Sigmoid colon (tissue), 7 donors: ENCODE measurements around the gene PPP1R3G. TPM values are rescaled to one million over a fixed set of nuclear protein-coding genes. Genes with fewer than 3 reads are reported as not detected.

ENCODE experiments used
- DNase-seq: peaks from one replicate; pipeline ENCODE4 v3.0.0-alpha.2; 2019
- H3K27ac ChIP-seq, 4 donors: fragments of 200-600 bp; sonication (generic); one replicate each; pipeline ENCODE4 v1.5.1; 2016 to 2019; ENCODE audit warnings: mild to moderate bottlenecking in 1 of 4
- H3K27me3 ChIP-seq, 3 donors: fragments of 200-600 bp; sonication (generic); one replicate each; pipeline ENCODE4 v1.5.1; 2019; ENCODE audit warnings: mild to moderate bottlenecking in 1 of 3
- H3K36me3 ChIP-seq, 4 donors: fragments of 200-600 bp; sonication (generic); one replicate each; pipeline ENCODE4 v1.5.1; 2016 to 2019
- H3K4me1 ChIP-seq, 4 donors: fragments of 200-600 bp; sonication (generic); one replicate each; pipeline ENCODE4 v1.5.1; 2017 to 2019
- H3K4me3 ChIP-seq, 4 donors: fragments of 200-600 bp; sonication (generic); one replicate each; pipeline ENCODE4 v1.5.1; 2017 to 2019; ENCODE audit warnings: mild to moderate bottlenecking in 2 of 4, moderate library complexity in 1 of 4
- H3K9me3 ChIP-seq, 4 donors: fragments of 200-600 bp in 3 of 4; sonication (generic) in 3 of 4; one replicate each; pipeline versions ENCODE4 v1.5.1 to v1.6.1; 2013 to 2019
- EP300 ChIP-seq, 4 donors: sonication (generic); formaldehyde crosslinking; IDR thresholded peaks; one replicate each; pipeline ENCODE4 v1.6.1; 2017; ENCODE audit warnings: antibody characterized with exemption in 4 of 4
- POLR2A ChIP-seq, 2 donors: fragments of 450-650 bp; IDR thresholded peaks; one replicate each; pipeline ENCODE4 v1.6.1; 2016; ENCODE audit warnings: antibody characterized with exemption in 2 of 2, mild to moderate bottlenecking in 2 of 2, moderate library complexity in 2 of 2
- POLR2AphosphoS5 ChIP-seq, 4 donors: sonication (generic); formaldehyde crosslinking; IDR thresholded peaks; one replicate each; pipeline ENCODE4 v1.6.1; 2017; ENCODE audit warnings: antibody characterized with exemption in 4 of 4
- WGBS, 2 donors: extraction: QIAGEN DNeasy Blood & Tissue Kit; methylation state at CpG; one replicate each; pipeline ENCODE4 v1.1.7; 2013; 5-methylcytosine and 5-hydroxymethylcytosine counted together
- intact Hi-C: fragments of 100-400 bp; cut with DNase I; formaldehyde crosslinking; loops from one replicate; pipeline ENCODE4 v1.15.1; 2023
- polyA plus RNA-seq, 3 donors: library from polyadenylated mRNA; stranded (reverse); fragments of 200-250 nt; gene quantifications; one replicate each; pipeline ENCODE4 v1.2.3, GENCODE V29; 2013
- total RNA-seq, 4 donors: library from RNA; depleted of rRNA; stranded (reverse); fragments of >200 nt; gene quantifications; one replicate each; pipeline ENCODE4 v1.1.0, GENCODE V29; 2016
- TF ChIP-seq, protein P1 (sequence below), 4 experiments: fragments of 450-650 bp in 3 of 4; fragments of 200-600 bp in 1 of 4; IDR thresholded peaks; one replicate each; pipeline ENCODE4 v1.5.1; 2016 to 2019; ENCODE audit warnings: antibody characterized with exemption in 4 of 4, mild to moderate bottlenecking in 3 of 4, moderate library complexity in 2 of 4
- donor health status: healthy with polysubstance abuse.
- donor health status: Bipolar disorder and iron deficiency.
- donor health status: healthy.

PPP1R3G gene
- total and polyA plus RNA-seq, 7 donors: under 0.01 to 3.0 (median 1.8) TPM

DNA sequence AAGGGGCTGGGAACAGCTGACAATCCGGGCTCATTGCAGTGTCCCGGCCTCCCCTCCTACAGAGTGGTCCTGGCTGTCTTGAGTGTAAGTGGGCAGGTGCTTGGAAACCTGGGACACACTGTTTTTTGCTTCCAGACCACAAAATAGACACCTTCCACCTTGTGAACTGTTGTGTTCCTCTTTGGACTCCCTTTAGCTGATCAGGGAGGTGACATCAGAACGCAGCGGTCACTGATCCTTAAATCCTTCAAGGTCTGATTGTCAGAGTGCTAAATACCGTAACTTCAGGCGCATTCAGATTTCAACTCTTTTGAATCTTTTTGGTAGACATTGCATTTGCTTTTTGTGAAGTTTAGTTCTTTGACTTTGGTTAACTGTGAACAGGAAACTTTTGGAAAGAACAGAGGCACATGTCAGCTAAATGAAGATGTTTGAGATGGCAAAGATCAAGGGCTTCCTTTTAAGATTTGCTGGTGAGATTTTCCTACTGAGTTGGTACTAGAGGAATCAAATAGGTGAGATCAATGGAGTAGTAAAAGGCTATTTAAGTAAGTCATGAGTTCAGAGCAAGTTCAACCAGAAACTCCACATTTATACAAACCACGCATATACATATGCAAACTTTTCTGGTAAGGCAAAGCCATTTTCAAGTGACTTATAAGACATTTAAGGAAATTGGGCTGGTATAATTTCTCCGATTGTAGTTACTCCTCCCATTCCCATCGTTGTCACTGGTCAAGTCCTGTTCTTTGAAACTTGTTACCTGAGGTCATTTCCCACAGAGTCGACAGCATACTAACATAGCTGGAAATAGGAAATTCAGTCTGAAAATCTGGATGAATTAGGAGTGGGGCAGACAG is 6.3 kb downstream of the PPP1R3G start:
- peaks cover 0 to 13% (median 5%) of the 10 kb centered on the region in 4 donors for H3K4me1 ChIP-seq
- no peaks in the 10 kb centered on the region for H3K9me3 ChIP-seq
- H3K4me3 ChIP-seq: no peak overlapping the region
- no peak for TF ChIP-seq POLR2AphosphoS5 (IDR thresholded peaks at IDR 0.05)
- no peak for TF ChIP-seq EP300 (IDR thresholded peaks at IDR 0.05)
- TF ChIP-seq POLR2A (IDR thresholded peaks at IDR 0.05): no peak
- TF ChIP-seq, protein P1, sequence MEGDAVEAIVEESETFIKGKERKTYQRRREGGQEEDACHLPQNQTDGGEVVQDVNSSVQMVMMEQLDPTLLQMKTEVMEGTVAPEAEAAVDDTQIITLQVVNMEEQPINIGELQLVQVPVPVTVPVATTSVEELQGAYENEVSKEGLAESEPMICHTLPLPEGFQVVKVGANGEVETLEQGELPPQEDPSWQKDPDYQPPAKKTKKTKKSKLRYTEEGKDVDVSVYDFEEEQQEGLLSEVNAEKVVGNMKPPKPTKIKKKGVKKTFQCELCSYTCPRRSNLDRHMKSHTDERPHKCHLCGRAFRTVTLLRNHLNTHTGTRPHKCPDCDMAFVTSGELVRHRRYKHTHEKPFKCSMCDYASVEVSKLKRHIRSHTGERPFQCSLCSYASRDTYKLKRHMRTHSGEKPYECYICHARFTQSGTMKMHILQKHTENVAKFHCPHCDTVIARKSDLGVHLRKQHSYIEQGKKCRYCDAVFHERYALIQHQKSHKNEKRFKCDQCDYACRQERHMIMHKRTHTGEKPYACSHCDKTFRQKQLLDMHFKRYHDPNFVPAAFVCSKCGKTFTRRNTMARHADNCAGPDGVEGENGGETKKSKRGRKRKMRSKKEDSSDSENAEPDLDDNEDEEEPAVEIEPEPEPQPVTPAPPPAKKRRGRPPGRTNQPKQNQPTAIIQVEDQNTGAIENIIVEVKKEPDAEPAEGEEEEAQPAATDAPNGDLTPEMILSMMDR (IDR thresholded peaks at IDR 0.05): no peak
- DNase-seq: no peak
- H3K27me3 ChIP-seq: no peaks in the 10 kb centered on the region
- no peaks in the 10 kb centered on the region for H3K36me3 ChIP-seq
- WGBS, 2 donors: 75 to 89% methylated on average over 10 of the region's 10 CpGs
- intact Hi-C loops: no loop called here
- no peak overlapping the region for H3K27ac ChIP-seq

DNA sequence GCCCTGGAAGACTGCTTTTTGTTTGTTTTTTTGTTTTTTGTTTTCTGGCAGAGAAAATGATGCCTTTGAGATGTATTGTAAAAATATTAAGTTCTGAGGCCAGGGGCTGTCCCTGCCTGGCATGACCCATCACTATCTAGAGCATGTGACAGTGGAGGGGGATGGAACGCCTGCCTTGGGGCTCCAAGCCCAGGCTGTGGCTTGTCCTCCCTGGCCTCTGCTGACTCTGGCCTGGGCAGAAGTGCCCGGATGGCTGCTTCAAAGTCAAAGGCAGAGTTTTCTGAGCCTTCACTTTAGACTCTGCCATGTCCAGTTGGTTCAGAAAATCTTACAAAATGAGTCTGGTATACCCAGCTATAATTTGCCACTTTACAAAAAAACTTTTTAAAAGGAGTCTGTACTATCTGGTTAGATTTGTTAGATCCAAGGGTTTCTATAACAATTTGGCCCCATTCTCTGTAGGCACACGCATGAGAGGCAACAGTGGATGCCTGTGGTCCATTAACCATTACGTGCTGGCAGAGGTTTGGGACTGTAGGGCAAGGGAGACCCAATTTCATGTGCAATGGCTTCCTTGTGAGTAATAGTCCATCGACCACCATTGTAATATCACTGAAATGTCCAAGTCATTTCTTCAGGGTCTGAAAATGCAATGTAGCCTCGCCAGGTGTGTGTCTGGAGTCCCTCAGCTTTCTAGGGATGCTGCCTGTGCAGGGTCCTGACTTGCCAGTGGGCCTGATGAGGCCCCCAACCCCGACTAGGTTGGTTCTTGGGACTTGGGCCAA is 8.3 kb downstream of the PPP1R3G start:
- Histone ChIP-seq H3K4me1 (no peaks in the 10 kb centered on the region), H3K36me3 (no peaks in the 10 kb centered on the region), H3K9me3 (no peaks in the 10 kb centered on the region), H3K4me3 (no peak overlapping the region), H3K27me3 (no peaks in the 10 kb centered on the region), H3K27ac (no peak overlapping the region)
- no peak for DNase-seq
- intact Hi-C loops: no loop called here
- TF ChIP-seq EP300 (IDR thresholded peaks at IDR 0.05): no peak
- no peak for TF ChIP-seq POLR2A (IDR thresholded peaks at IDR 0.05)
- TF ChIP-seq, protein P1 (IDR thresholded peaks at IDR 0.05): no peak
- no peak for TF ChIP-seq POLR2AphosphoS5 (IDR thresholded peaks at IDR 0.05)
- 87 to 89% methylated on average over 7 of the region's 7 CpGs for WGBS, 2 donors

DNA sequence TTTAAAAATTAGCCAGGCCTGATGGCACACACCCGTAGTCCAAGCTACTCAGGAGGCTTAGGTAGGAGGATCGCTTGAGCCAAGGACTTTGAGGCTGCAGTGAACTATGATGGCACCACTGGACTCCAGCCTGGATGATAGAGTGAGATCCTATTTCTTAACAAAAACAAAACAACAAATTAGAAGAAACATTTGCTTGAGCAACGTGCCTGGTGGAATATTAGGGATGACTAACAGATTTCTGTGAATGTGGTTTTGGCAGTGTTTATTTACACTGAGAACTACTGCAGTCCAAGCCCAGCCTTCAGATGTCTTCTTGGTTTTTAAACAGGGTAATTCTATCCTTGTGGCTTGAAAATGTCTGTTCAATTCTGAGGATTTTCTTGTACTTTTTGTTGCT is 9.2 kb downstream of the PPP1R3G start:
- TF ChIP-seq POLR2A (IDR thresholded peaks at IDR 0.05) (no peak), POLR2AphosphoS5 (IDR thresholded peaks at IDR 0.05) (no peak), EP300 (IDR thresholded peaks at IDR 0.05) (no peak)
- TF ChIP-seq, protein P1 (IDR thresholded peaks at IDR 0.05): no peak

DNA sequence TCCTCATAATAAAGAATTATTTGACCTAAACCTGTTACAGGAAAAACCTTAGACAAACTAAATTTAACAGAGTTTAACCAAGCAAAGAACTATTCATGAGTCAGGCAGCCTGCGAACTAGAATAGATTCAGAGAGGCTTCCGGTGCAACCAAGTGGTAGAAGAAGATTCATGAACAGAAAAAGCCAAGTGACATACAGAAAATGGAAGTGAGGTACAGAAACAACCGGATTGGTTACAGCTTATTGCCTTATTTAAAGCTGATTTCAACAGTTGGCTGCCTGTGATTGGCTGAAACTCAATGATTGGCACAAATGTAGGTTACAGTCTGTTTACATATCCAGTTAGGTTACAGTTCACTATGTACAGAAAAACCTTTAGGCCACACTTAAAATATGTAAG is 10.1 kb downstream of the PPP1R3G start:
- no peak for DNase-seq
- Histone ChIP-seq H3K4me1 (no peaks in the 10 kb centered on the region), H3K4me3 (no peak overlapping the region), H3K27me3 (no peaks in the 10 kb centered on the region), H3K36me3 (no peaks in the 10 kb centered on the region), H3K27ac (no peak overlapping the region), H3K9me3 (no peaks in the 10 kb centered on the region)
- intact Hi-C loops: no loop called here
- 69% methylated on average over 3 of the region's 3 CpGs for WGBS, 2 donors
- TF ChIP-seq POLR2AphosphoS5 (IDR thresholded peaks at IDR 0.05) (no peak), EP300 (IDR thresholded peaks at IDR 0.05) (no peak)

More for the DNA sequence above, 9.2 kb downstream of the PPP1R3G start:
- Histone ChIP-seq H3K27ac (no peak overlapping the region), H3K9me3 (no peaks in the 10 kb centered on the region), H3K36me3 (no peaks in the 10 kb centered on the region), H3K27me3 (no peaks in the 10 kb centered on the region), H3K4me3 (no peak overlapping the region), H3K4me1 (no peaks in the 10 kb centered on the region)
- WGBS, 2 donors: 69 to 79% methylated on average over 3 of the region's 3 CpGs
- DNase-seq: no peak
- intact Hi-C loops: no loop called here

DNA sequence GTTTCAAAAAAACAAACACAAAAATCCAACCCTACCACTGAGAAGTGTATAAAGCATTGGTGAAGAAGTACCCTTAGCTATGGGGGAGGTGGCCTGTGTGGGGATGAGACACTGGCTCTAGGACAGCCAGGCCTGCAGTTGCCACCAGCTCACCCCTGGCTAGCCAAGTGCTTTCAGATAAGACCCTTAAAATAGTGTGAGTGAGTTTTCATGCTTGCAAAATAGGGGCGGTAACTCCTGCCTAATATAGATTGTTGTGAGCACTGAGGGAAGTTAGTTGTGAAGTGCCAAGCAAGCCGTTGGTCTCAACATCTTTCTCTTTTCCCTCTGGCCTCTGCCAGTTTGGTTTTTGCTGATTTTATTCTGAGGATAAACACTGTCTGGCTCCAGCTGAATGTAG is 11.3 kb downstream of the PPP1R3G start:
- TF ChIP-seq POLR2A (IDR thresholded peaks at IDR 0.05) (no peak), EP300 (IDR thresholded peaks at IDR 0.05) (no peak), POLR2AphosphoS5 (IDR thresholded peaks at IDR 0.05) (no peak)
- TF ChIP-seq, protein P1 (IDR thresholded peaks at IDR 0.05): no peak
- Histone ChIP-seq H3K27ac (no peak overlapping the region), H3K27me3 (no peaks in the 10 kb centered on the region), H3K4me3 (no peak overlapping the region), H3K9me3 (no peaks in the 10 kb centered on the region), H3K4me1 (no peaks in the 10 kb centered on the region), H3K36me3 (no peaks in the 10 kb centered on the region)
- 76 to 81% methylated on average over 2 of the region's 2 CpGs for WGBS, 2 donors
- intact Hi-C loops: no loop called here
- DNase-seq: no peak
